Left lobe of liver (tissue), 2 donors: ENCODE data around the gene WDR18. TPM values are rescaled to one million over a fixed set of nuclear protein-coding genes. Genes with fewer than 3 reads are reported as not detected.

Experiments used
- ATAC-seq: fragments of 200-7000 bp; cut with Tn5 transposase; one replicate; pipeline ENCODE4 v1.9.1; 2020; ENCODE audit warnings: mild to moderate bottlenecking, moderate library complexity
- DNase-seq: peaks from one replicate; pipeline ENCODE4 v3.0.0-alpha.2; 2020; ENCODE audit warnings: low spot score
- total RNA-seq: library from RNA; stranded (reverse); gene quantifications from one replicate; pipeline ENCODE4 v1.2.1, GENCODE V29; 2021
- donor health status: DM: no; HTN: no; CAD: no; lungs with moderate emphysema.
- donor health status: DM: no; HTN: yes; CAD: no.

Gene WDR18
- total RNA-seq, 1 donor from 2014 or later: 34.7 TPM

DNA sequence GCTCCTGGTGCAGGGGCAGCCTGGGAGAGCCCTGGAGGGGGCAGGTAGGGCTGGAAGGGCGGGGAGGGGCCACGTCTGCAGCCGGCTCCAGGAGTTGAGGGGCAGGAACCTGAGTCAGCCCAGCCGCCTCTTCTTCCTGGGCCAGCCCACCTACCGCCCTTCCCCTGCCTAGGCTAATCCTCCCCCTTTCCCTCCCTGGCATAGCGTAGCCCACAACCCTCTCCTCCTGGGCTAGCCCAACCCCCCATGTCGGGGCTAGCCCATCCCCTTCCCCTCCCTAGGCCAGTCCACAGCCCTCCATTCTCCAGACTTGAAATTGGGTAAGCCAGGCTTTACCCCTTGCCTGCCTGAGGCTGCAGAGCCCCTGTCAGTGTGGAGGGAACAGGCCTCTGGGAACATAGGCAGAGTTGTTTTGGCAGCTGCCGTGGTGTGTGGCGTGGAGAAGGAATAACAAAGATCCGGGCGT is 20.6 kb upstream of the WDR18 start:
- no peak for ATAC-seq
- no peak for DNase-seq

DNA sequence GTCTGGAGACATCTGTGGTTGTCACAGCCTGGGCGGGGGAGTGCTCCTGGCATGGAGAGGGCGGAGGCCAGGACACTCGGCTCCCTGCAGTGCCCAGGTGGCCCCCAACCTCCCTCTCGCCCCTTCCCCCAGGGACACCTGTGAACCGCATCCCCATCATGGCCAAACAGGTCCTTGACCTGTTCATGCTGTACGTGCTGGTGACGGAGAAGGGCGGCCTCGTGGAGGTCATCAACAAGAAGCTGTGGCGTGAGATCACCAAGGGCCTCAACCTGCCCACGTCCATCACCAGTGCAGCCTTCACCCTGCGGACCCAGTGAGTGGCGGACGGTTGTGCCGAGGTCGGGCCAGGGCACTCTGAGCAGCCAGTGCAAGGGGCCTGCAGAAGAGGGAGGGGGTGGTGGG is 20.0 kb upstream of the WDR18 start:
- ATAC-seq (no peak), DNase-seq (no peak)

DNA sequence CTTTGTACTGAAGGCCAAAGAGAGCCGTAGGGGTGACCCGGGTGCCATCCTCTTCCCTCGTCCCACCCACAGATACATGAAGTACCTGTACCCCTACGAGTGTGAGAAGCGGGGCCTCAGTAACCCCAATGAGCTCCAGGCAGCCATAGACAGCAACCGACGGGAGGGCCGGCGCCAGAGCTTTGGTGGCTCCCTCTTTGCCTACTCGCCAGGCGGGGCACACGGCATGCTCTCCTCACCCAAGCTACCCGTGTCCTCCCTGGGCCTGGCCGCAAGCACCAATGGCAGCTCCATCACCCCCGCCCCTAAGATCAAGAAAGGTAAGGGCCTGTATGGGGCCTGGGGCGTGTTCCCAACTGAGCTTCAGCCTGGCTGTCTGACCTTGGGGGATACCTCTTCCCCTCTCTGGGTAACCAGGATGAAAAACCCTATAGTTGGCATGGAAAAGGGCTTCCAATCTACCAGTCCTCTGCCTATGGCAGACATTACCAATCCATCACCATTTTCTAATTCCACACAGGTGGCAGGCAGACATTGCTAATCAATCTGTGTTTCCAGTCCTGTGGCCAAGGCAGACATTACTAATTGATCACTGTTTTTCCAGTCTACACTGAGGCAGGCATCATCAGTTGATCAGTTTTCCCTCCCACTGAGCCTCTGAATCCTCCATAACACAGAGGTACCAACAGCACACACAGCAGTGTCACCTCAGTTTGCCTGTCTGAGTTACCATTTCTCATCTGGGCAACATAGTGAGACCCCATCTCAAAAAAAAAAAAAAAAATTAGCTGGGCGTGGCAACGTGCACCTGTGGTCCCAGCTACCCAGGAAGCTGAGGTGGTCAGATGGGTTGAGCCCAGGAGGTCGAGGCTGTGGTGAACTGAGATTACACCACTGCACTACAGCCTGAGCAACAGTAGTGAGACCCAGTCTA is 19.1 kb upstream of the WDR18 start:
- DNase-seq: no peak
- no peak for ATAC-seq

DNA sequence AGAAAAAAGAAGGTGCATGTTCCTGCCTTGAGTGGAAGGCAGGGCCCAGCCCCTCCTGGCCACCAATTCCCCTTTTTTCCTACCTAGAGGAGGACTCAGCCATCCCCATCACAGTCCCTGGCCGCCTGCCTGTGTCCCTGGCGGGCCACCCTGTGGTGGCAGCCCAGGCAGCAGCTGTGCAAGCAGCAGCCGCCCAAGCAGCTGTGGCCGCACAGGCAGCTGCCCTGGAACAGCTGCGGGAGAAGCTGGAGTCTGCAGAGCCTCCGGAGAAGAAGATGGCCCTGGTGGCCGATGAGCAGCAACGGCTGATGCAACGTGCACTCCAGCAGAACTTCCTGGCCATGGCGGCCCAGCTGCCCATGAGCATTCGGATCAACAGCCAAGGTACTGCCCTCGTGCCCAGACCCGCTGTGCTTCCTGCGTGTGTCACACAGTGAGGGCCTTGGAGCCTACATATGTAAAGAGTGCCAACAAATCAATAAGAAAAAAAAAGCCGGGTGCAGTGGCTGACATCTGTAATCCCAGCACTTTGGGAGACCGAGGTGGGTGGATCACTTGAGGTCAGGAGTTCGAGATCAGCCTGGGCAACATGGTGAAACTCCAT is 17.6 kb upstream of the WDR18 start:
- DNase-seq (no peak), ATAC-seq (no peak)

DNA sequence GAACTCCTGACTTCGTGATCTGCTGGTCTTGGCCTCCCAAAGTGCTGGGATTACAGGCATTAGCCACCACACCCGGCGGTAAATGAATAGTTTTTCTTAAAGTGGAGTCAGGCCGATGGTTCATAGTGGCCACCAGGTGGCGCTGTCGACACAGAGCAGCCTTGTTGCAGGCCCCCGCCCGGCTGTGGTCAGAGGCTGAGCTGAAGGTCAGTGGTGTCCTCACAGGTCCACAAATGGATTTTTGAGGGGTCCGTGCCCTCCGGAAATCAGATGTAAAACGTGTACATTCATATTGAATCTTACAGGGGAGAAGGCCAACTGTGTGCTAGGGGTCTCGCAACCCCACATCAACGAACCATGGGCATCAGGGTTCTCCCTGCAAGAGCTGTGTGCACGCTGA is 13.4 kb upstream of the WDR18 start:
- no peak for ATAC-seq
- DNase-seq: no peak

DNA sequence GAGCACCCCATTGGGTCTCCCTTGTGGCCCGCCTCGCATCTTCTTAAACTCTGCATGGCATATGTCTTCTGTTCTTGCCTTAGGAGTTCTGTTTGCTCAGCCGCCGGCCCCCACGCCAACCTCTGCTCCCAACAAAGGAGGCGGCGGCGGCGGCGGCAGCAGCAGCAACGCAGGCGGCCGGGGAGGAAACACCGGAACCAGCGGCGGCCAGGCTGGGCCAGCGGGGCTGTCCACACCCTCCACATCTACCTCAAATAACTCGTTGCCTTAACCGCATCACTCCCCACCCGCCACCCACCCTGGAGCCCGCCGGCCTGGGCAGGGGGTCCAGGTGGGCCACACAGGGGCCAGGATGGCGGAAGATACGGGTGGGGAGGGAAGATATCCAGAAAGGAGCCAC is 12.3 kb upstream of the WDR18 start:
- no peak for ATAC-seq
- DNase-seq: no peak

DNA sequence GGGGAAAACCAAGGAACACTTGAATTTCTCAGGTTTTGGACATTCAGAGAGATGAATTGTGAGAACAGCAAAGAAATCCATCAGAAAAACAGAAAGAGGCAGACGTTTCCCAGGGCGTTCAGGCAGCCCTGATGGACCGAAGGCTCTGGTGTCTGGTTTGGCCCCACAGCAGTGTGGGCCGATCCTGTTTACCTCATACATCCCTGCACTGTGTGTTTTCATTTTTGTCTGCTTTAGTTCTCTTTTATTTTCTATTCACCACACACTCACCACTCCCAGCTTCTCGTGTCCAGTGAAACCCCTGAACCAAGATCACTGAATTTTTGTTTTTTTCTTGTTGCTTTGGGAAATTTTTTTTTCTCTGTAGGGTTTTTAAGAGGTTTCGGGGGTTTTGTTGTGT is 11.9 kb upstream of the WDR18 start:
- no peak for DNase-seq
- ATAC-seq: no peak

DNA sequence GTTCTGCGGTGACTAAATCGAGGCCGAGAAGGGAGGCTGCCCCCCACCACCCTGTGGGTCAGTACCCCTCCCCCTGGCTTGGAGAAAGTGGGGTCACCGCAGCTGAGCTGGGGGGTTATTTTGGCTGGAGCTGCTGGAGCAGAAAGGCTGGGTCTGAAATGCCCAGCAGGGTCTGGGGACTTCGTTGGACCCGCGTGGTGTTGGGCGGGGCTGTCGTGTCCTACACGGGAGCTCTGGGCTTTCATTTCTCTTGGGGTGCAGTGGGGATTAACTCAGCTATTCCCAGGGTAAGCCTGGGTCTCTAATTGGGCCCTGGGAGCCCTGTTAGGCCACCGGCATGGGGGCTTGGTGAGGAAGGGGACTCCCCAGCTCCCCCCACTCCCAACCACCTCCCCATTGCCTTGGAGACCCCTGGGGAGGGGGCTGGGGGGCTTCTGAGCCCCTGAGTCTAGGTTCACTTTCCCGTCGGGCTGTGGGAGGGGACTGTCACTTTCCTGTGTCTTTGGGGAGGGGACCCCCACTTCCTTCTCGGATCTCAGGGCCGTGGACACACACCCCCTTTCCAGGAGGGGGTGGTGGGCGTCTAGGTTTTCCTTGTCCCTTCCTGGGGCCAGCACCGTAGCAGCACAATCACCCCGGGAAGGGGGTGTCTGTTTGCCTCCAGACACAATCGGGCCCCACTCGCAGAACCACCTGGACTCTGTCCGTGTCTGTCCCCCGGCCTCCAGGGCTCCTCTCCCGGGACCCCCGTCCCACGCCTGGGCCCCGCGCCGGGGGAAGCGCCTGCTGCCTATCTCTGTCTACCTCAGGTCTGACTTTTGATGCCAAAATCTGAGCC is 10.2 kb upstream of the WDR18 start:
- DNase-seq: no peak
- no peak for ATAC-seq

DNA sequence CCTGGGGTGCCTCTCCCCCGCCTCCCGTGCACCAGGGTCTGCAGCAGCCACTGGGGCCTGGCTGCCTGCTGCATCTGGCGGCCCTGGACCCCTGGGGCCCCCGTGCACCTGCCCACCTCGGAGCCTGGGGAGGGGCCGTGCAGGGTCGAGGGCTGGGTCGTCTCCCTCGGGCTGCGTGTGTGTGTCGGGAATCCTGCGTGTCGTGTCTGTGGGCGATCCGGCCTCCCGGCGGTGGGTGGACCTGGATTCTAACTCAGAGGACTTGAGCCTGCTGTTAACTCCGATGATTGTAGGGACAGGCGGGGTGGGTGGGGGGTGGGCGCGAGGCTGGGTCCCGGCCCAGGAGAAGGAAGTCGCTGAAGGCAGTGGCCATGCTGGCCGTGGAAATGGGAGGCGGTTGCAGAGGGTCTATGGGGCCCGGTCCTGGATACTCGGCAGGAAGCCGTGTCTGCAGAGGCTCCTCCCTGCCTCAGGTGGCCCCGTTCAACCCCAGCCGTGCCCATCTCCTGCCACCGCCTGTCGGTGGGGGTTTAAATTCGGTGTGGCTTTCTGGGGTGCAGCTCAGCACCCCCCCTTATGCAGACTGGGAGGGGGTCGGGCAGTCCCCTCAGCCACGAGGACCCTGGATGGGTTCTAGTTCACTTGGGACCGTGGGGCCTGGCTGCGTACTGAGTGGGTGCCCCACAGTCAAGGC is 9.4 kb upstream of the WDR18 start:
- no peak for DNase-seq
- no peak for ATAC-seq

DNA sequence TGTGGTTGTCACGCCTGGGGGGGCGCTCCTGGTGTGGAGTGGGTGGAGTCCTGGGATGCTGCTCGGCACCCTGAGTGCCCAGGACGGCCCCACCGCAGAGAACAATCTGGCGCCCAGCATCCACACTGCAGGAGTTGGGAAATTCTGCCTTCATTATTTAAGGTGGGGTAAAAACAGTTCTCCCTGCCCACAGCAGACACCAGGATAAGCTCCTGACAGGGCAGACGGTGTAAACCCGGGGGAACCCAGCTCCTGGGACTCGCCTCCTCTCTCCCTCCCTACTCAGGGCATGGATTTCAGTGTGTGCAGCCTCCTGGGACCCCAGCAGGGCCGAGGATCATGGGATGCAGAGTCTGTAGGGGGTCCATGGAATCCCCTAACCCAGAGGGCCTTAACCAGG is 7.7 kb upstream of the WDR18 start:
- ATAC-seq: no peak
- DNase-seq: no peak

DNA sequence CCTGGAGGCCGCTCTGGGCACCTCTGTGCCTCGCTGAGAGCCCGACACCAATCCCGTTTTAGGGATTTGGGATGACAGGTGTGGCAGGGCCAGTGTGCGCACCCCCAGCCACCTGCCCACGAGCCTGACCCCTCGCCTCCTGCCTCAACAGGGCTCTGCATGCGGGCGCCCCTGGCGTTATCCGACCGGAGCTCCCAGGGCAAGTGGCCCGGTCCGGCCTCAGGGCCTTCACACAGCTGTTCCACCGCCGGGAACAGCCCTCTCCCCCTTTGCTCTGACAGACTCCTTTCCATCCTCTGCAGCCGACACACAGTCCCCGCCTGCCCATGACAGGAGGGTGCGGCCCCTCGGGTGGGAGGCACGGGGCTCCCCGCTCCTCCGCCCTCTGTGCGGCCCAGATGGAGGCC is 7.1 kb upstream of the WDR18 start:
- ATAC-seq (no peak), DNase-seq (no peak)

DNA sequence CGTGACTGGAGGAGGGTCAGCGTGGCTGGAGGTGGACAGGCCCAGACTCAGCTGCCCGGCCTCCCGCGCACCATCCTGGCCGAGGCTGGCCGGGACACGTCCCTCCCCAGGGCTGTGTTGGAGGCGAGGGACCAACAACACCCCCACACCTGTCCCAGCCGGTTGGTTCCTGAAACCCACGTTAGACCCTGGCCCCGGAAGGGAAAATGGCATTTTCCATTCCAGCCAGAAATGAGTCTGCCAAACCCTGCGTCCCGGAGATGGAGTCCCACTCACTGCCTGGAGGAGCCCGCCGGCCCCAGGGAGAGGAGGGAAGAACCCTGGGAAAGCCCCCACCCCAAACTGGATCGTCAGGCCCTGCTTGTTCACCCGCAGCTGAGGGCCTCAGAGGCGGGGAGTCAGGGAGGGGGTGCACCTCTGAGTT is 4.8 kb upstream of the WDR18 start:
- no peak for DNase-seq
- ATAC-seq: no peak

DNA sequence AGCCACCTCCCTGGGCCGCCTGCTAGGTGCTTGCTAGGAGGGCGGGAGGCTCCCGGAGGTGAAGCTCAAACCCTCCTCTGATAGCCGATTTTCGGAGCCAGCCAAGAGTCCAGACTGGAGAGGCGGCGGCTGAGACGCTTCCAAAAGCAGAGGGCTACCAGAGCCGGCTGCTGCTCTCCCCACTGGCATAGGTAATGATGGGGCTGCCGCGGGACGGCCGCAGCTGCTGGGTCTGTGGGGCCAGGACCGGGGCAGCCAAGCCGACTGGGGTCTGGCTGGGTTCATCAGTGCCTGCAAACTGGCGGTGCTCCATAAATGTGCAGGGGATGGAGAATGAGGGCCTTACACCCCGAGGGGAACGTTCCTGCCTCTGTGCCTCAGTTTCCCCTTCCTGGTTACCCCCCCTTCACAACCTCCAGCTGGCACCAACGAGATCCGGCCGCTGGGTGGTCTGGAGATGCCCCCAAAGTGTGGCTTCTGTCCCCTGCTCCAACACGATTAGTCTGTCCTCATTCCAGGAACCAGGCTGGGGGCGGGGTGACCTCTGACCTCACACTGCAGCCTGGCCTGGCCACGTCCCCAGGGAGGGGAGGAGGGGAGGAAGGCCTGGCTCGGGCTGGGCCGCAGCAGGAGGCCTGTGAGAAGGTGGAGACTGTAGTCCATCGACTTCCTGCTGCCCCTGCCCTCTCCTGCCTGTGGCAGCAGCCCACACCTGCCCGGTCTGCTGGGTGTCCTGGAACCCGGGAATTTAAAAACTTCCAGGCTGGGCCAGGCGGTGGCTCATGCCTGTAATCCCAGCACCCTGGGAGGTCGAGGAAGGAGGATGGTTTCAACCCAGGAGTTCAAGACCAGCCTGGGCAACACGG is 3.8 kb upstream of the WDR18 start:
- peak; percentile 77 for DNase-seq
- ATAC-seq: peak; percentile 68

DNA sequence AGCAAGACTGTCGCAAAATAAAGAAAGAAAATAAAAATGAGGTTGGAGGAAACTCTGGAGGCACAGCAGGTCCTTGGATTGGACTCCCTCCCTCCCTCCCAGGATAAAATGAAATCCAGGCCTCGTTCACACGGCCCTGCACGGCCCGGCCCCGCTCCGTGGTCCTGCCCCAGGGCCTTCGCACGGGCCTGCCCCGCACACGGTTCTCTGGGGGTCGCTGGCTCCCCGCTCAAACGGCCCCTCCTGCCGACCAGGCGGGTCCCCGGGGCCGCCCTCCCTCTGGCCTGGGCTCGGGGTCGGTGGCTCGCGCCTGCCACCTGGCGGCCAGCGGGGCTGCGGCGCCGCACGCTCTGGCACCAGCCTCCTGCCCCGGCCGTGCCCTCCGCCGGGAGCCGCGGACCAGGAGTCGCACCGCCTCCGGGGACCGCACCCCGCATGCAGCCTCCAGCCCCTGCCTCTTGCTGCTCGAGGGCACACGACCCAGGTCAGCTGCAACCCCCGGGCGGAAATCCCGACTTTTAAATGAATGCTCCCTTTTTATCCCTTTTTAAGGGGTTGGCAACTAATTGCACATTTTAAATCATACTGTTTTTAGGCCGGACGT is 1.5 kb upstream of the WDR18 start:
- peak; percentile 80 for DNase-seq
- ATAC-seq: peak; percentile 87

DNA sequence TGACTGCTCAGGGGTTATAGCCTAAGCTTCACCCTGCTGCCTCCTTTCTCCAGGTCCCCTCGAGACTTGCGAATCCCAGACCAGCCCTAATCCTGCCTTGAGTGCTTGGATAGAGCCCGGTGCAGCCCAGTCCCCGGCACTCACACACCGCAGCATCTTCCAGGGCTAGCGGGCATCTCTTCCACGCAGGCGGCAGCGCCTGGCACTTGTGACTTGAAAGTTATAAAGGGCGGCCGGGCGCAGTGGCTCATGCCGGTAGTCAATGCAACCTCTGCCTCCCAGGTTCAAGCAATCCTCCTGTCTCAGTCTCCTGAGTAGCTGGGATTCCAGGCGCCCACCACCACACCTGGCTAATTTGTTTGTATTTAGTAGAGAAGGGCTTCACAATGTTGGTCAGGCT is 1.9 kb downstream of the WDR18 start:
- DNase-seq (no peak), ATAC-seq (no peak)

DNA sequence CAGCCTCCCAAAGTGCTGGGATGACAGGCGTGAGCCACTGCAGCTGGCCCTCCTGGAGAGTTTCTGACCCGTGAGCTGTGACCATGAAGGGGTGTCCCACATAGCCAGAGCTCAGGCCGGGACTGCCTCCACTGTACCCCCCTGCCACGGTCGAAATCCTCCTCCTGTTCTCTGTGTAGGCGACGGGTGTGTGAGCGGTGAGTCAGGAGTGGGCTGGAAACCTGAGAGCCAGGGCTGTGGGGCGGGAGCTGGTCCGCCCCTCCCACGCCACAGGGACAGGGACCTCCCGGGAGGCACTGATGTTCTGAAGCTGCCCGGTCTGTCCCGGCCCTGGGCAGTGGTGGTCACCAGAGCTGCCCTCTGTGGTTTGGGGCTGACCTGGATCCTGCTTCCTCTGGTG is 3.9 kb downstream of the WDR18 start:
- DNase-seq (no peak), ATAC-seq (no peak)

DNA sequence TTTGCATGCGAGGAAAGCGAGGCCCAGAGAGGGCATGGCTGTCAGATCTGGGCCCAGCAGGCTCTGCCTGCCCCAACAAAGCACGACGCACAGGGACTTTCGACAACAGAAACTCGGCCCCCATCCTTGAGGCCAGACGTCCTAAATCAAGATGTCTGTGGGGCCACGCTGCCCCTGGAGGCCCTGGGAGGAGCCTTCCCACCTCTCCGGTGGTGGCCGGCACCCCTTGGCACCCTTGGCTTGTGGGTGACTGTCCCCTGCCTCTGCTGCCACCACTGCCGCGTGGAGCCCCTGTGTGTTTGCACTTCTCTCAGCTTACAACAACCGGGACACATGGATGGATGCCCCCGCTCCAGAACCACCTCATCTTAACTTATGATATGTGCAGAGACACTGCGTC is 4.4 kb downstream of the WDR18 start:
- no peak for ATAC-seq
- no peak for DNase-seq

DNA sequence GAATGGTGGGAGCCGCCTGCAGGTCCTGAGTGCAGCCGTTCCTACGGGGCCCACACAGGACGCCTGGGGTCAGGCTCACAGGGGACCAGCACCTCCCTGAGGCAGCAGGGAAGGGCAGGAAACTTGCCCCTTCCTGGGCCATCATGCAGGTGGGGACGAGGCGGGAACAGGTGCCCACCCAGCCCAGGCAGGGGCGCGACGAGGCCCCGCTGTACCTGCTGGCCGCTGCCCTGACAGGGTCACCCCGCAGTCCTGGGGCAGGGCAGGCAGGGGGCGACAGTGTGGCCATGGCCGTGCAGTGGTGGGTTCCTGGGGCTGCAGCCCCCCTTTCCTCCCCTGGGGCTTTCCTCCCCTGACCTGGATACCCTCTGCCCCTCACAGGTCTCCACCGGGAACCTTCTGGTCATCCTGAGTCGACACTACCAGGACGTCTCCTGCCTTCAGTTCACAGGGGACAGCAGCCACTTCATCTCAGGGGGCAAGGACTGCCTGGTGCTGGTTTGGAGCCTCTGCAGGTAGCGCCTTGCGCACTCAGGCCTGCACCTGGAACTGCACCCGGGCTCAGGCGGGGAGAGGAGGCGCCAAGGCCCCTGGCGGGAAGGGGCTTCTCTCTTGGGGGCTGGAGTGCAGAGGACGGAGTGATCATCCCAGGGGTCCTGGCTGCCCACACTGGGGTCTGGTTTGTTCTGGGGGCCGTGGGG is 5.4 kb downstream of the WDR18 start:
- DNase-seq (no peak), ATAC-seq (no peak)

DNA sequence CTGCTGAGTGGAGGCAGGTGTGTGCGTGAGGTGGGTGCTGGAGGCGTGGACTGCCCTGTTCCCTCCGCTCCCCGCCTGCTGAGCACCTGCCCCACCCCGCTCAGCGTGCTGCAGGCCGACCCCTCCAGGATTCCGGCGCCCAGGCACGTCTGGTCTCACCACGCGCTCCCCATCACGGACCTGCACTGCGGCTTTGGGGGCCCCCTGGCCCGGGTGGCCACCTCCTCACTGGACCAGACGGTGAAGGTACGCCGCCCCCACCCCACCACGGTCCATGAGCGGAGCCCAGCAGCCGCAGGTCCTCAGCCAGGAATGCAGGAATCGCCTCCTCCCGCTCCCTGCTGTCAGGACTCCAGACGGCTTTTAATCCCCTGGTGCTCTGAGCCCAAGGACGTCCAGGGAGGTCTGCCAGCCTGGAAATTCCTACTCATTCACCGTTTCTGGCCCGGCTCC is 6.0 kb downstream of the WDR18 start:
- no peak for ATAC-seq

More for the DNA sequence above, 6.0 kb downstream of the WDR18 start:
- no peak for DNase-seq
